LNCAP (cell line): ENCODE results near the gene LMOD1.

Experiments used
- CTCF ChIP-seq: fragments of 450-650 bp; IDR thresholded peaks from 2 replicates; pipeline ENCODE4 v1.5.1; 2017; ENCODE audit warnings: mild to moderate bottlenecking

LMOD1 gene

GRCh38 chr1:201944639-201945038 is 1.7 kb downstream of the LMOD1 start:
- no peak for TF ChIP-seq CTCF

- TF ChIP-seq CTCF, result no peak
These were observed 2.3 kb downstream of the LMOD1 start for GRCh38 chr1:201944002-201944401.

- no peak for TF ChIP-seq CTCF
These were observed 4.2 kb downstream of the LMOD1 start for GRCh38 chr1:201942129-201942495.

- TF ChIP-seq CTCF, result no peak
These were observed 4.8 kb downstream of the LMOD1 start for GRCh38 chr1:201941420-201942128.

- no peak for TF ChIP-seq CTCF
These were observed 6.8 kb downstream of the LMOD1 start for GRCh38 chr1:201939574-201939973.

- no peak for TF ChIP-seq CTCF
These were observed 7.2 kb downstream of the LMOD1 start for GRCh38 chr1:201939148-201939547.

- no peak for TF ChIP-seq CTCF
These were observed 7.8 kb downstream of the LMOD1 start for GRCh38 chr1:201938440-201939035.
